ENCODE data around the gene SEC24D.
"Not testable (repeated sequence)": the region's sequence is repeated elsewhere in the genome, so short reads cannot be mapped to it uniquely, and the experiment has no call there.

The SEC24D gene

GRCh38 chr4:118816538-118817177 lies 19.3 kb downstream of the SEC24D start:
- Histone ChIP-seq H3K27ac (no peak overlapping the region), H3K4me3 (no peak overlapping the region)

DNA sequence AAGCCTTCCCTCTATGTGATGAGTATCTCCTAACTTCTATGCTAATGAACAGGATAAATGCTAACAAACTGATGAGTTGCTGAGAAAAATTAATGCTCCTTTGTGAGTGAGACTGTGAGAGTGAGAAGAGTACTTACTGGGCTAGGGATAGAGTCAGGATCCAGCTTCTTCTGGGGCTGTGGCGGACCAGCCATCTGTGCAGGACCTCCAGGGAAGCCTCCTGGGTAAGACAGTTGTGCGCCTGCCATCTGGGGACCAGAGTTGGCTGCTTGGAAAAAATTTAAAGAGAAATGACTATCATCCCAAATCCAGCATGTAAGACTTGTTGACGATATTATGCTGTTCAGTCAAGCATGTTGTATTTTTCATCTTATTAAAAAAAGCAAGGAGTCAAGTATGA lies 21.0 kb downstream of the SEC24D start:
- Histone ChIP-seq H3K4me3 (no peak overlapping the region), H3K27ac (no peak overlapping the region)

- no peak overlapping the region for H3K27ac ChIP-seq
- no peak overlapping the region for H3K4me3 ChIP-seq
Observed at GRCh38 chr4:118814058-118814457, 21.9 kb downstream of the SEC24D start.

GRCh38 chr4:118813561-118813960 lies 22.4 kb downstream of the SEC24D start:
- no peak overlapping the region for H3K27ac ChIP-seq
- H3K4me3 ChIP-seq, result no peak overlapping the region

DNA sequence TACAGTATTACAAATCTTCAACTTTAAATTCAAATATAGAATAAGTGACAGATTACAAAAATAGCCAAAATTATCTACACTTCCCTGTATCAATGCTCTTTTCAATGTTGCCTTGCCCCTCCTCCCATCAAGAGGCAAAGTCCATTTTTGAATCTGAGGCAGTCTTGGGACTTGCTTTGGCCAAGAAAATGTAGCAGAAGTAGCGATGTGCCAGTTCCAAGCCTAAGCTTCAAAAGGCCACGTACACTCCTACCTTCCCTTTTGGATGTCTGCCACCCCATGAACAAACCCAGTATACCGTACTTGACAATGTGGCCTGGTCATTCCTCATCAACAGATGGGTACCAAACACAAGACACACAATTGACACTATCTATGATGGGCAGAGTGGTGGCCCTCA lies 24.1 kb downstream of the SEC24D start:
- Histone ChIP-seq H3K27ac (peak overlapping the region in 5 of 21 experiments; percentile 22 to 66 (median 54)), H3K4me3 (no peak overlapping the region)

- peak overlapping the region in 5 of 21 experiments; percentile 25 to 66 (median 54) for H3K27ac ChIP-seq
Observed at GRCh38 chr4:118810991-118811764, 24.7 kb downstream of the SEC24D start.

GRCh38 chr4:118807659-118808058 lies 28.3 kb downstream of the SEC24D start:
- Histone ChIP-seq H3K27ac (no peak overlapping the region), H3K4me3 (no peak overlapping the region)

More at GRCh38 chr4:118810991-118811764, 24.7 kb downstream of the SEC24D start:
- no peak overlapping the region for H3K4me3 ChIP-seq

GRCh38 chr4:118803253-118803652 lies 32.7 kb downstream of the SEC24D start:
- no peak overlapping the region for H3K27ac ChIP-seq
- H3K4me3 ChIP-seq, result no peak overlapping the region

DNA sequence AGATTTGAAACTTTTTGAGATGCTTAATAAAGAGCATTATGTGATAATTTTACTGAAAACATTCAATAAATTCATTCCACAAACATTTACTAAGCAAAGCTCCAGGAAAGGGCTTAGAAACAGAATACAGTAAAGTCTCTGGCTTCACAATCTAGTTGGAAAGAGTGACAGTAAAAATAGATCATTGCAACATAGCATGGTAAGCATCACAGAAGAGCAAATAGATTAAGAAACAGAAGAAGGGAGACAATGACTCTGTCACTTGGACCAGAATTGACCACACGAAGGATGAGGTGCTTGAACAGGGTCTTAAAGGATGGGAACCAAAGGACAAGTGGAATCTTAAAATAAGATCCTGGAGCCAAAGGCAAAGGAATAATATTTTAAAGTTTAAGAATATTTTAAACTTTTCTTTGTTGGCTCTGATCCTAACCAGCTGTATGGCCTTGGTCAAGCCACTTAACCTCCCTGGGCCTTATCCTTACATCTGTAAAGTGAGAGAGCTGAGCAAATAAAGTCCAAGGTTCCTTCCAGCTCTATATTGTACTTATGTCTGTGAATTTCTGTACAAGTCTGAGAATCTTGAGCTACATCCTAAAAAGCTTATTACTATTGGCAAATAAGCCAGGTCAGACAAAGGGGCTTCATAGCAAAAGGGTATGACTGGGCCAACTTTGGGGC lies 33.9 kb downstream of the SEC24D start:
- no peak overlapping the region for H3K4me3 ChIP-seq
- no peak overlapping the region for H3K27ac ChIP-seq

DNA sequence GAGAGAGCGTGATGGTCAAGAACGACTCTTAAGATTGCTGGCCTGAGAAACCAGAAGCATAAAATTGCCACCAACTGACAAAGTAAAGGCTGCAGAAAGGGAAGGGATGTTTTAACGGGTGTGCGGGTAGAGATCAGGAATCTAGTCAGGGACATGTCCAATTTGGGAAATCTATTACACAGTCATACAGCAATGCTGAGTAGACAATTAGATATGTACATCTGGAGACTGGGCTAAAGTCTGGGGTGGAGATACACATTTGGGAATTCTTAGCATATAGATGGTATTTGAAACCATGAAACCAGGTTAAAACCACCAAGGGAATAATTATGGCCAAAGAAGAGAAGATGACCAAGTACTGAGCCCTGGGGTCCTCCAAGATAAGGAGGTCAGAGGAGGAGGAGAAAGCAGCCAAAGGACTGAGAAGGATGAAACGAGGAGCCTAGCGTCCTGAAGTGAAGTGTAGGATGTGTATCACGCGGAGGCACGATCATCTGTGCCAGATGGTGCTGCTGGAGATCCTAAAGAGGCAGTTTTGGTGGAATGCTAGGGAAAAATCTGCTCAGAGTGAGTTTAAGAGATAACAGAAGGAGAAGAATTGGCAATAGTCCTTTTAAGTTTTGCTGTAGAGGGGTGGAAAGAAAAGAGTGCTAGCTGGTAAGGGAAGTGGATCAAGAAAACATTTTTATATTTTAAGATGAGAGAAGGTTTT lies 36.5 kb downstream of the SEC24D start:
- Histone ChIP-seq H3K4me3 (no peak overlapping the region), H3K27ac (no peak overlapping the region)

DNA sequence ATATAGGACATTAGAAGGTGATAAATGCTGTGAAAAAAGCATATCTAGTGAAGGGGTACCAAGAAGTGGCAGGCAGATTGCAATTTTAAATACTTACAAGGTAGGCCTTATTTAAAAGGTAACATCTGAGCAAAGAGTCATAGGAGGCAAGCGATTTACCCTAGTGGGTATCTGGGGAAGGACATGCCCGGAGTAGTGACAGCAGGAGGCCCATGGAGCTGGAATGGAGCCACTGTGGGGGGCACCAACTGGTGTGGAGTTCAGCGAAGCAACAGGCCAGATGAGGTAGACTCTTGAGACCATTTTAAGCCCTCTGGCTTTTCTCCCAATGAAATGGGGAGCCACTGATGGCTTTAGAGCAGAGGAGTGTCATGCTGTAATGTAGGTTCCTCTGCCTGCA lies 37.3 kb downstream of the SEC24D start:
- no peak overlapping the region for H3K4me3 ChIP-seq
- no peak overlapping the region for H3K27ac ChIP-seq

DNA sequence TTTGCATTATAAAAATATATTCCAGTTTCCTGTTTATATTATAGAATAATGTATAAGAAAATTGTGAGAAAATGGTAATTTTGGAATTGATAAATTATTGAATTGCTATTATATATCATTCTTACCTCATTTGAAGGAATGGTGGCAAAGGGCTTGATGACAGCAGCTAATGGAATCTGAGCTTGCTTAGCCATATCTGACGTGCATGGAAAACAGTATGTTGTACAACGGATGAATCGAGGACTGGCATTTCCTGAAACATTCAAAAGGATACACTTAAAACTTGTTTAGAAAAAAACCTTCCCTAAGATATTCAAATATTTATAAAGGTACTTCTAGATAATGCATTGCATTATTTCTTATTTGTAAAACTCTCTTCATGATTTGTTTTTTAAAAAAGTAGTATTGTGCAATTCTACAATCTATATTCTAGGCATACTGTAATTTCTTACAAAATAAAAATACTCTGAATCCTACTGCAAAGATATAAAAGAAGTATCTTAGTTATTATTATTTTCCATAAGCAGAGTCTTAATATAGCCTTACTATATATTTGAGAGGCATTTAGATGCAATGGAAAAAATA lies 38.3 kb downstream of the SEC24D start:
- Histone ChIP-seq H3K27ac (no peak overlapping the region), H3K4me3 (no peak overlapping the region)

GRCh38 chr4:118791690-118792446 lies 44.1 kb downstream of the SEC24D start:
- H3K4me3 ChIP-seq, H3K27ac ChIP-seq: not testable (repeated sequence)

- no peak overlapping the region for H3K4me3 ChIP-seq
Observed at GRCh38 chr4:118790544-118790943, 45.4 kb downstream of the SEC24D start.

DNA sequence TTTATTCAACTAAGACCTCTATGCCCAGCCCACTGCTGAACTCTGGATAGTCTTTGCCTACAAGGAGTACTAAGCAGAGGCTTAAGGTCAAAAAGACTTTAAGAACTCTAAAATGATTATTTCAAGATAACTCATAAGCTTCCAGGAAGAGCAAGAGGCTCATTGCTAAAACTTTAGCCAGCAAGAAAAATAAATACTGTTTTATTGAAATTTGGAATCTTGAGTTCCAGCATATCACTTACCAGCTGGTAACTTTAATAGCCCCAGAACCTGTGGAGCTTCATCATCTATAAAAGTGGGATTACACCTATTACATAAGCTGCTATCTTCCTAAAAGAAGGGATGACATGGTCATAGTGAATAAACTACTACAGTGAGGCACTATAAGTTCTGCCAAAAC lies 47.0 kb downstream of the SEC24D start:
- Histone ChIP-seq H3K27ac (no peak overlapping the region), H3K4me3 (no peak overlapping the region)

More at GRCh38 chr4:118790544-118790943, 45.4 kb downstream of the SEC24D start:
- no peak overlapping the region for H3K27ac ChIP-seq

GRCh38 chr4:118787844-118788380 lies 48.0 kb downstream of the SEC24D start:
- Histone ChIP-seq H3K4me3 (no peak overlapping the region), H3K27ac (no peak overlapping the region)

- H3K27ac ChIP-seq, result no peak overlapping the region
Observed at GRCh38 chr4:118784776-118785175, 51.1 kb downstream of the SEC24D start.

GRCh38 chr4:118783887-118784286 lies 52.0 kb downstream of the SEC24D start:
- no peak overlapping the region for H3K27ac ChIP-seq
- H3K4me3 ChIP-seq, result no peak overlapping the region

More at GRCh38 chr4:118784776-118785175, 51.1 kb downstream of the SEC24D start:
- no peak overlapping the region for H3K4me3 ChIP-seq

- not testable (repeated sequence) for H3K27ac ChIP-seq, H3K4me3 ChIP-seq
Observed at GRCh38 chr4:118782886-118783285, 53.0 kb downstream of the SEC24D start.

All from skin epidermis (tissue), 12 donors.